GM21723 (cell line): ENCODE data around the gene GPR180.

Experiments used
- ATAC-seq: cut with Tn5 transposase; IDR thresholded peaks from one replicate; pipeline ENCODE4 v1.9.1; 2021; ENCODE audit warnings: mild to moderate bottlenecking, moderate library complexity; ENCODE audit not compliant: unreplicated experiment

Gene GPR180

DNA sequence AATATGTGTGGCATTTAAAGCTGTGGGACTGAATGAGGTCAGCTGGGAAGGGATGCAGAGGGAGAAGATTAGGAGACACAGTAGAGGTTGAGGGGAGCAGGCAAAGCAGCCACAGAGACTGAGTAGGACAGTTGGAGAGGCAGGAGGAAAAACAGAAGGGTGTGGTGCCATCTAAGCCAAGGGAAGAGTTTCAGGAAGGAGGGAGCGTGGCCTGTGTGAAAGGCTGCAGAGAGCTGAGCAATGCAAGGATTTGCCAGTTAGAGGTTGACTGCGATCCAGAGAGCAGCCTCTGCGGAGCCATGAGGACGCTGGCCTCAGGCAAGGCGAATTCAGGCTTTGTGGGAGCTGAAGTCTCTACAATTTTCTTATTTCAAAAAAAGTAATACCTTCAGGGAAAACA is 81.8 kb downstream of the GPR180 start:
- ATAC-seq = no peak
